MM.1S (cell line): ENCODE data around the gene CCBE1.

ENCODE experiments used
- CTCF ChIP-seq: fragments of 300-600 bp; sonication (generic); IDR thresholded peaks from 2 replicates; pipeline ENCODE4 v1.5.1; 2016; ENCODE audit warnings: antibody characterized with exemption, low read length, mixed read lengths
- EZH2 ChIP-seq: fragments of 300-600 bp; sonication (generic); optimal IDR thresholded peaks from 2 replicates; pipeline ENCODE3; 2017; ENCODE audit warnings: low read depth, mild to moderate bottlenecking, antibody characterized with exemption, low read length, mixed read lengths

- TF ChIP-seq CTCF: no peak
- TF ChIP-seq EZH2: no peak
Measured at GRCh38 chr18:59691996-59692395, 5.2 kb downstream of the CCBE1 start.
